GM18498 (cell line): ENCODE data around the gene CDH23.

ENCODE experiments used
- ATAC-seq: cut with Tn5 transposase; IDR thresholded peaks from one replicate; pipeline ENCODE4 v1.9.1; 2021; ENCODE audit warnings: mild to moderate bottlenecking, moderate library complexity; ENCODE audit not compliant: unreplicated experiment

The CDH23 gene

GRCh38 chr10:71438761-71439160 is 42.0 kb downstream of the CDH23 start:
- no peak for ATAC-seq

- ATAC-seq = no peak
These were observed 43.1 kb downstream of the CDH23 start for GRCh38 chr10:71439670-71440425.

GRCh38 chr10:71440506-71441035 is 43.9 kb downstream of the CDH23 start:
- no peak for ATAC-seq

GRCh38 chr10:71442000-71442399 is 45.3 kb downstream of the CDH23 start:
- ATAC-seq = no peak

- no peak for ATAC-seq
These were observed 46.3 kb downstream of the CDH23 start for GRCh38 chr10:71442859-71443570.

- no peak for ATAC-seq
These were observed 47.0 kb downstream of the CDH23 start for GRCh38 chr10:71443676-71444075.

GRCh38 chr10:71444284-71445054 is 47.7 kb downstream of the CDH23 start:
- ATAC-seq = no peak

GRCh38 chr10:71447676-71448075 is 51.0 kb downstream of the CDH23 start:
- no peak for ATAC-seq

GRCh38 chr10:71448146-71448545 is 51.4 kb downstream of the CDH23 start:
- no peak for ATAC-seq

- no peak for ATAC-seq
These were observed 52.3 kb downstream of the CDH23 start for GRCh38 chr10:71449026-71449425.

GRCh38 chr10:71451754-71452153 is 55.0 kb downstream of the CDH23 start:
- no peak for ATAC-seq

GRCh38 chr10:71453186-71453585 is 56.5 kb downstream of the CDH23 start:
- no peak for ATAC-seq

- no peak for ATAC-seq
These were observed 57.6 kb downstream of the CDH23 start for GRCh38 chr10:71454347-71454746.

- no peak for ATAC-seq
These were observed 58.3 kb downstream of the CDH23 start for GRCh38 chr10:71455035-71455434.

GRCh38 chr10:71456631-71457030 is 59.9 kb downstream of the CDH23 start:
- ATAC-seq = no peak

GRCh38 chr10:71457908-71458307 is 61.2 kb downstream of the CDH23 start:
- no peak for ATAC-seq

- no peak for ATAC-seq
These were observed 61.7 kb downstream of the CDH23 start for GRCh38 chr10:71458387-71458786.

- no peak for ATAC-seq
These were observed 62.8 kb downstream of the CDH23 start for GRCh38 chr10:71459513-71459912.

GRCh38 chr10:71460615-71461014 is 63.9 kb downstream of the CDH23 start:
- no peak for ATAC-seq

- ATAC-seq = no peak
These were observed 64.7 kb downstream of the CDH23 start for GRCh38 chr10:71461457-71461856.
